HEK293 (cell line): Measurements from ENCODE around the gene PSMA7.

ENCODE experiments used
- CTCF ChIA-PET: fragments of 350-600 bp; formaldehyde crosslinking; extraction: SDS; loops from one replicate; lab custom pipeline; 2021; ENCODE audit warnings: antibody characterized with exemption; lab: Yijun Ruan, JAX
- POLR2A ChIA-PET: fragments of 300-600 bp; formaldehyde crosslinking; extraction: SDS; loops from one replicate; lab custom pipeline; 2020; ENCODE audit warnings: antibody characterized with exemption, inconsistent platforms; lab: Yijun Ruan, JAX
- H3K27ac ChIP-seq: fragments of 200-500 bp; sonication (Bioruptor generic); 2 replicates; pipeline ENCODE4 v1.5.1; 2014; ENCODE audit warnings: low read depth, low read length, control low read depth, inconsistent platforms; ENCODE audit errors: extremely low read depth
- H3K36me3 ChIP-seq, 2 experiments: fragments of 200-500 bp in 1 of 2; sonication (Bioruptor generic) in 1 of 2; 1 replicate in 1 of 2; 2 replicates in 1 of 2; pipeline ENCODE4 v1.5.1; 2014 to 2017; ENCODE audit warnings: inconsistent platforms in 2 of 2, low read length in 2 of 2; ENCODE audit not compliant: control insufficient read depth in 2 of 2, insufficient read depth in 1 of 2
- H3K4me1 ChIP-seq: fragments of 200-500 bp; sonication (Bioruptor generic); 2 replicates; pipeline ENCODE4 v1.5.1; 2014; ENCODE audit warnings: mild to moderate bottlenecking, low read length, inconsistent platforms; ENCODE audit not compliant: control insufficient read depth, insufficient read depth
- H3K4me3 ChIP-seq: 2 replicates; pipeline ENCODE4 v1.5.1; 2011; ENCODE audit warnings: low read depth, mild to moderate bottlenecking, control low read depth, low read length, moderate library complexity
- H3K9me3 ChIP-seq: fragments of 200-500 bp; sonication (Bioruptor generic); 2 replicates; pipeline ENCODE4 v1.5.1; 2014; ENCODE audit warnings: low read depth, low read length, inconsistent platforms; ENCODE audit not compliant: control insufficient read depth, insufficient read depth
- ATF2 ChIP-seq: fragments of 450-650 bp; formaldehyde crosslinking; IDR thresholded peaks from 2 replicates; pipeline ENCODE4 v1.5.1; 2016; ENCODE audit warnings: missing biosample characterization, missing genetic modification characterization, low read depth
- HOXD13 ChIP-seq: sonication (generic); formaldehyde crosslinking; IDR thresholded peaks from 2 replicates; pipeline ENCODE4 v1.8.0; 2022; ENCODE audit warnings: missing genetic modification reagents, borderline replicate concordance
- OVOL3 ChIP-seq: fragments of 450-650 bp; formaldehyde crosslinking; IDR thresholded peaks from 2 replicates; pipeline ENCODE4 v1.5.1; 2016; ENCODE audit warnings: missing biosample characterization, missing genetic modification characterization
- SCRT2 ChIP-seq: fragments of 450-650 bp; formaldehyde crosslinking; IDR thresholded peaks from 2 replicates; pipeline ENCODE4 v1.5.1; 2016; ENCODE audit warnings: missing biosample characterization, missing genetic modification characterization
- SP3 ChIP-seq: fragments of 450-650 bp; formaldehyde crosslinking; IDR thresholded peaks from 2 replicates; pipeline ENCODE4 v1.5.1; 2016; ENCODE audit warnings: missing biosample characterization, missing genetic modification characterization
- ZBTB48 ChIP-seq: fragments of 450-650 bp; formaldehyde crosslinking; IDR thresholded peaks from 2 replicates; pipeline ENCODE4 v1.5.1; 2016; ENCODE audit warnings: missing biosample characterization, missing genetic modification characterization
- ZNF114 ChIP-seq: fragments of 450-650 bp; formaldehyde crosslinking; IDR thresholded peaks from 2 replicates; pipeline ENCODE4 v1.5.0; 2017; ENCODE audit warnings: missing biosample characterization, missing genetic modification characterization
- ZNF138 ChIP-seq: fragments of 450-650 bp; formaldehyde crosslinking; IDR thresholded peaks from 2 replicates; pipeline ENCODE4 v1.5.1; 2016; ENCODE audit warnings: missing biosample characterization, missing genetic modification characterization, borderline replicate concordance
- ZNF18 ChIP-seq: fragments of 450-650 bp; formaldehyde crosslinking; IDR thresholded peaks from 2 replicates; pipeline ENCODE4 v1.5.1; 2016; ENCODE audit warnings: missing biosample characterization, missing genetic modification characterization
- ZNF214 ChIP-seq: fragments of 450-650 bp; formaldehyde crosslinking; IDR thresholded peaks from 2 replicates; pipeline ENCODE4 v1.5.1; 2017; ENCODE audit warnings: missing biosample characterization, mild to moderate bottlenecking, missing genetic modification characterization, borderline replicate concordance
- ZNF23 ChIP-seq: fragments of 450-650 bp; formaldehyde crosslinking; IDR thresholded peaks from 2 replicates; pipeline ENCODE4 v1.5.1; 2016; ENCODE audit warnings: missing biosample characterization, missing genetic modification characterization, borderline replicate concordance
- ZNF274 ChIP-seq, 2 experiments: fragments of 200-500 bp in 1 of 2; fragments of 450-650 bp in 1 of 2; sonication (Bioruptor generic) in 1 of 2; formaldehyde crosslinking in 1 of 2; IDR thresholded peaks; 2 replicates each; pipeline versions ENCODE4 v1.5.1 to v1.6.1; 2014 to 2016; ENCODE audit warnings: borderline replicate concordance in 1 of 2, inconsistent platforms in 1 of 2, low read length in 1 of 2, missing biosample characterization in 1 of 2, missing genetic modification characterization in 1 of 2
- ZNF350 ChIP-seq: fragments of 450-650 bp; formaldehyde crosslinking; IDR thresholded peaks from 2 replicates; pipeline ENCODE4 v1.5.0; 2017; ENCODE audit warnings: missing biosample characterization, mild to moderate bottlenecking, missing genetic modification characterization
- ZNF514 ChIP-seq: fragments of 450-650 bp; formaldehyde crosslinking; IDR thresholded peaks from 2 replicates; pipeline ENCODE4 v1.5.1; 2016; ENCODE audit warnings: missing biosample characterization, missing genetic modification characterization
- ZNF768 ChIP-seq: fragments of 450-650 bp; formaldehyde crosslinking; IDR thresholded peaks from 2 replicates; pipeline ENCODE4 v1.5.1; 2018; ENCODE audit warnings: missing biosample characterization, mild to moderate bottlenecking, missing genetic modification characterization
- ZNF785 ChIP-seq: fragments of 450-650 bp; formaldehyde crosslinking; IDR thresholded peaks from 2 replicates; pipeline ENCODE4 v1.5.1; 2016; ENCODE audit warnings: missing biosample characterization, missing genetic modification characterization
- ZNF837 ChIP-seq: fragments of 450-650 bp; formaldehyde crosslinking; IDR thresholded peaks from 2 replicates; pipeline ENCODE4 v1.5.1; 2016; ENCODE audit warnings: missing biosample characterization, missing genetic modification characterization
- ZSCAN30 ChIP-seq: fragments of 450-650 bp; IDR thresholded peaks from 2 replicates; pipeline ENCODE4 v1.5.1; 2018; ENCODE audit warnings: missing biosample characterization, mild to moderate bottlenecking, missing genetic modification characterization, moderate library complexity
- ZSCAN5A ChIP-seq: fragments of 450-650 bp; formaldehyde crosslinking; IDR thresholded peaks from 2 replicates; pipeline ENCODE4 v1.5.1; 2016; ENCODE audit warnings: missing biosample characterization, missing genetic modification characterization

The PSMA7 gene

GRCh38 chr20:62119115-62119514 is 24.1 kb downstream of the PSMA7 start:
- ChIA-PET POLR2A (interaction anchor here (1.9 kb wide), 1 partner anchor 52 kb away, joined by 6 read pairs; no protein-coding TSS in a partner anchor), CTCF (no interaction called here)
- no peak for TF ChIP-seq ZNF114 (tag by site-specific recombination)
- no peak for TF ChIP-seq ZBTB48
- no peak for TF ChIP-seq ZNF768 (tag by site-specific recombination)
- no peak for TF ChIP-seq SP3
- TF ChIP-seq ATF2: no peak
- no peak for TF ChIP-seq ZNF18 (tag by site-specific recombination)
- no peak for TF ChIP-seq ZNF837 (tag by site-specific recombination)
- no peak for TF ChIP-seq ZSCAN5A (tag by site-specific recombination)
- TF ChIP-seq ZNF785 (tag by site-specific recombination): no peak

GRCh38 chr20:62118113-62119043 is 24.8 kb downstream of the PSMA7 start:
- no peaks in the 10 kb centered on the region for H3K36me3 ChIP-seq
- POLR2A ChIA-PET: interaction anchor here (1.9 kb wide), 1 partner anchor 52 kb away, joined by 6 read pairs; no protein-coding TSS in a partner anchor
- no peak overlapping the region for H3K27ac ChIP-seq
- CTCF ChIA-PET: no interaction called here
- TF ChIP-seq SCRT2 (tag by site-specific recombination) (peak; percentile 68), ZNF350 (tag by site-specific recombination) (no peak)
- no peaks in the 10 kb centered on the region for H3K9me3 ChIP-seq
- no peaks in the 10 kb centered on the region for H3K4me1 ChIP-seq
- no peak overlapping the region for H3K4me3 ChIP-seq

More at GRCh38 chr20:62119115-62119514, 24.1 kb downstream of the PSMA7 start:
- Histone ChIP-seq H3K9me3 (no peaks in the 10 kb centered on the region), H3K4me1 (no peaks in the 10 kb centered on the region), H3K27ac (no peak overlapping the region), H3K36me3 (peaks cover 0 to 6% of the 10 kb centered on the region in 2 experiments; a peak in 1 of 3 replicates), H3K4me3 (no peak overlapping the region)

GRCh38 chr20:62117658-62118057 is 25.5 kb downstream of the PSMA7 start:
- no peaks in the 10 kb centered on the region for H3K9me3 ChIP-seq
- H3K27ac ChIP-seq: no peak overlapping the region
- no peaks in the 10 kb centered on the region for H3K4me1 ChIP-seq
- POLR2A ChIA-PET: no interaction called here
- CTCF ChIA-PET: no interaction called here
- TF ChIP-seq ZNF138 (tag by site-specific recombination): no peak
- TF ChIP-seq HOXD13 (CRISPR knock-in tag): no peak
- TF ChIP-seq OVOL3 (tag by site-specific recombination): no peak
- TF ChIP-seq ZNF514 (tag by site-specific recombination): no peak
- TF ChIP-seq ZNF785 (tag by site-specific recombination): no peak
- TF ChIP-seq ZNF214 (tag by site-specific recombination): no peak
- TF ChIP-seq ZSCAN30 (tag by site-specific recombination): no peak
- no peak for TF ChIP-seq ZNF23 (tag by site-specific recombination)
- no peak for TF ChIP-seq ZNF274 (IDR thresholded peaks at IDR 0.05; ENCODE audit: low read length)
- TF ChIP-seq ZNF274 (tag by site-specific recombination; IDR thresholded peaks at IDR 0.05; ENCODE audit: borderline replicate concordance): no peak
- H3K36me3 ChIP-seq: no peaks in the 10 kb centered on the region
- no peak overlapping the region for H3K4me3 ChIP-seq
